ENCODE results near the gene TMEM204. TPM values are rescaled to one million over a fixed set of nuclear protein-coding genes. Genes with fewer than 3 reads are reported as not detected.

Gene TMEM204
- total and polyA plus RNA-seq, 10 of the 15 experiments (the other 5 are each of a cell fraction or from before 2014, with no cell fraction given), result 0.05 to 0.30 (median 0.18) TPM; not detected in 7

DNA sequence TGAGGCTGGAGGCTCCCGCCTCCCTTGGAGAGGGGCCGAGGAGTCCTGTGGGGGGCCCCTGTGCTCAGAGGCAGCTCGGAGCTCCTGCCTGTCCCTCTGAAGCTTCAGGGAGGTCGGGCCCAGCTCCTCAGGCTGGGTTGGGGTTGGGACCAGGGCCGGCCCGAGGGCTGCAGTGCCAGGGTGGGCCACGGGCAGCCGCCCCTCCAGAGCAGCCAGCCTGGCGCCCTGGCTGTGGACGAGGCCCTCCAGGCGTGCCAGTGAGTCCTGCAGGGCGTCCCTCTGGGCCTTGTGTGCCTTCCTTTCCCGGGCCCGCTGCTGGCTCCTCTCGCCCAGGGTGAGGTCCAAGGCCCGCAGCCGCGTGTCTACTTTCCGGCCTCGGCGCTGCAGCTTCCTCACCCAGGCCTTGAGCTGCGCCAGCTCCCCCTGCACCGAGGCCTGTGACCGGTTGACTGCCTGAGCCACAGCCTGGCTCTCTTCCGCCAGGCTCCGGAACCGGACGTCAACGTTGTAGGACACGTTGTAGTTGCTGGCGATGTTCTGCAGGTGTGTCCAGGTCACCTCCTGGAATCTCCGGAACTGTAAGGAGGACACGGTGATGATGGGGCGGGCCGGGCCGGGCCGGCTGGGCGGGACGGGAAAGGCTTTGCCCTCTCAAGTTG is 45.9 kb upstream of the TMEM204 start:
- SMC1A ChIA-PET (ENCODE audit: uncharacterized antibody, unreplicated experiment), result no interaction called here
- H3K79me2 ChIP-seq (ENCODE audit: control insufficient read depth, insufficient read depth, low read length), result no peaks in the 10 kb centered on the region
- intact Hi-C loops (cut with micrococcal nuclease; ENCODE audit: unreplicated experiment), result no loop called here
- no peak for TF ChIP-seq CHD2 (IDR thresholded peaks at IDR 0.05; ENCODE audit: borderline replicate concordance, low read depth, low read length)
- TF ChIP-seq REST (IDR thresholded peaks at IDR 0.05; ENCODE audit: low read depth, low read length), result no peak
- TF ChIP-seq EGR1 (IDR thresholded peaks at IDR 0.05; ENCODE audit: borderline replicate concordance in 1 of 2, low read depth in 2 of 2, low read length in 2 of 2), result no peak
- no peak for TF ChIP-seq NR2C2 (IDR thresholded peaks at IDR 0.05; ENCODE audit: borderline replicate concordance, control insufficient read depth, insufficient read length, low read depth)
- TF ChIP-seq HDAC2 (IDR thresholded peaks at IDR 0.05), result no peak
- no peak for TF ChIP-seq ZNF687 (IDR thresholded peaks at IDR 0.05)
- no peak for TF ChIP-seq GATAD2B (conservative IDR thresholded peaks at IDR 0.05; ENCODE audit: low read depth)
- no peak for TF ChIP-seq NBN (IDR thresholded peaks at IDR 0.05)
- TF ChIP-seq FOXK2 (IDR thresholded peaks at IDR 0.05), result no peak
- TF ChIP-seq, protein P1, sequence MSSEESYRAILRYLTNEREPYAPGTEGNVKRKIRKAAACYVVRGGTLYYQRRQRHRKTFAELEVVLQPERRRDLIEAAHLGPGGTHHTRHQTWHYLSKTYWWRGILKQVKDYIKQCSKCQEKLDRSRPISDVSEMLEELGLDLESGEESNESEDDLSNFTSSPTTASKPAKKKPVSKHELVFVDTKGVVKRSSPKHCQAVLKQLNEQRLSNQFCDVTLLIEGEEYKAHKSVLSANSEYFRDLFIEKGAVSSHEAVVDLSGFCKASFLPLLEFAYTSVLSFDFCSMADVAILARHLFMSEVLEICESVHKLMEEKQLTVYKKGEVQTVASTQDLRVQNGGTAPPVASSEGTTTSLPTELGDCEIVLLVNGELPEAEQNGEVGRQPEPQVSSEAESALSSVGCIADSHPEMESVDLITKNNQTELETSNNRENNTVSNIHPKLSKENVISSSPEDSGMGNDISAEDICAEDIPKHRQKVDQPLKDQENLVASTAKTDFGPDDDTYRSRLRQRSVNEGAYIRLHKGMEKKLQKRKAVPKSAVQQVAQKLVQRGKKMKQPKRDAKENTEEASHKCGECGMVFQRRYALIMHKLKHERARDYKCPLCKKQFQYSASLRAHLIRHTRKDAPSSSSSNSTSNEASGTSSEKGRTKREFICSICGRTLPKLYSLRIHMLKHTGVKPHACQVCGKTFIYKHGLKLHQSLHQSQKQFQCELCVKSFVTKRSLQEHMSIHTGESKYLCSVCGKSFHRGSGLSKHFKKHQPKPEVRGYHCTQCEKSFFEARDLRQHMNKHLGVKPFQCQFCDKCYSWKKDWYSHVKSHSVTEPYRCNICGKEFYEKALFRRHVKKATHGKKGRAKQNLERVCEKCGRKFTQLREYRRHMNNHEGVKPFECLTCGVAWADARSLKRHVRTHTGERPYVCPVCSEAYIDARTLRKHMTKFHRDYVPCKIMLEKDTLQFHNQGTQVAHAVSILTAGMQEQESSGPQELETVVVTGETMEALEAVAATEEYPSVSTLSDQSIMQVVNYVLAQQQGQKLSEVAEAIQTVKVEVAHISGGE (CRISPR knock-in tag; IDR thresholded peaks at IDR 0.05), result no peak
- TF ChIP-seq TCF12 (IDR thresholded peaks at IDR 0.05; ENCODE audit: low read depth, low read length), result no peak
- TF ChIP-seq YY1 (IDR thresholded peaks at IDR 0.05; ENCODE audit: low read depth, low read length), result no peak
- TF ChIP-seq MYB (IDR thresholded peaks at IDR 0.05; ENCODE audit: borderline replicate concordance, low read depth, low read length), result no peak
- no peak for TF ChIP-seq ZBED1 (IDR thresholded peaks at IDR 0.05; ENCODE audit: borderline replicate concordance)
- no peak for TF ChIP-seq SMAD5 (IDR thresholded peaks at IDR 0.05; ENCODE audit: low read depth)

More for the DNA sequence above, 45.9 kb upstream of the TMEM204 start:
- Histone ChIP-seq H4K20me1 (ENCODE audit: control insufficient read depth, insufficient read depth) (no peaks in the 10 kb centered on the region), H2AFZ (ENCODE audit: control insufficient read depth, low read depth, low read length) (no peak overlapping the region), H3K4me1 (ENCODE audit: control insufficient read depth, insufficient read depth, low read length) (peaks cover under 1% of the 10 kb centered on the region; the same call in 1 of the 2 replicates), H3K9ac (ENCODE audit: control insufficient read depth, insufficient read depth, low read length) (no peak overlapping the region), H3K27ac (ENCODE audit: control insufficient read depth, insufficient read depth) (no peak overlapping the region), H3K4me3 (no peak overlapping the region), H3K36me3 (ENCODE audit: control insufficient read depth in 2 of 2, insufficient read depth in 2 of 2, low read length in 1 of 2) (no peaks in the 10 kb centered on the region), H3K4me2 (ENCODE audit: control insufficient read depth, insufficient read depth) (no peak overlapping the region), H3K9me3 (replicated peaks; ENCODE audit: control insufficient read depth, insufficient read depth, low read length) (no peaks in the 10 kb centered on the region), H3K27me3 (replicated peaks in 1 of 2; ENCODE audit: control insufficient read depth in 2 of 2, insufficient read depth in 2 of 2, low read length in 1 of 2) (no peaks in the 10 kb centered on the region)
- FAIRE-seq, result no peak
- no peak for ATAC-seq
- no peak for DNase-seq (ENCODE audit: low read depth, low spot score)
- in situ Hi-C loops (cut with MboI), result no loop called here
- no TSS peak for BruUV-seq (replicated peaks)
- RAD21 ChIA-PET (ENCODE audit: unreplicated experiment), result no interaction called here
- CTCF ChIA-PET, result no interaction called here
- POLR2A ChIA-PET, result no interaction called here
- WGBS (ENCODE audit: insufficient coverage, insufficient replicate concordance, low lambda C conversion rate, missing lambda C conversion rate), result 49% methylated on average over 35 of the region's 39 CpGs
